HG03064 (cell line): ENCODE measurements around the gene SCAMP4.

ENCODE experiments used
- ATAC-seq: cut with Tn5 transposase; IDR thresholded peaks from one replicate; pipeline ENCODE4 v1.9.1; 2021; ENCODE audit warnings: low read depth; ENCODE audit not compliant: unreplicated experiment

SCAMP4 gene

DNA sequence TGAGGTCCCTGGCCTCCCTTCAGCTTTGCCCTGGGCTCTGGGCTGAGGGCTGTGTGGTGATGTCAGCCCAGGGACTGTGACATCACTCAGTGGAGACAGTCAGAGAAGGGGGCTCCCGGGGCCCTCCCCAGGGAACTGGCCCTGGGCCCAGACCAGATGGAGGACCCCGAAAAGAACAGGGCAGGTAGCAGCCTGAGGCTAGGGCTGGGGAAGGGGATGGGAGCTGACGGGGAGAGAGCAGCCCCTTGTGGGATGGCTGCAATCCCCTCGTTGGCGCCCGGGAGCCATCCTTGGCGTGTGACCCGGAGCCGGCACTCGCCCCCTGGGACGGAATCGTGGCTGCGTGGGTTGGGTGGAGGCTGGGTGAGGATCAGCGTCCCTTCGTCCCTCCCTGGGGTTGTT lies 49.3 kb downstream of the SCAMP4 start:
- ATAC-seq: no peak

DNA sequence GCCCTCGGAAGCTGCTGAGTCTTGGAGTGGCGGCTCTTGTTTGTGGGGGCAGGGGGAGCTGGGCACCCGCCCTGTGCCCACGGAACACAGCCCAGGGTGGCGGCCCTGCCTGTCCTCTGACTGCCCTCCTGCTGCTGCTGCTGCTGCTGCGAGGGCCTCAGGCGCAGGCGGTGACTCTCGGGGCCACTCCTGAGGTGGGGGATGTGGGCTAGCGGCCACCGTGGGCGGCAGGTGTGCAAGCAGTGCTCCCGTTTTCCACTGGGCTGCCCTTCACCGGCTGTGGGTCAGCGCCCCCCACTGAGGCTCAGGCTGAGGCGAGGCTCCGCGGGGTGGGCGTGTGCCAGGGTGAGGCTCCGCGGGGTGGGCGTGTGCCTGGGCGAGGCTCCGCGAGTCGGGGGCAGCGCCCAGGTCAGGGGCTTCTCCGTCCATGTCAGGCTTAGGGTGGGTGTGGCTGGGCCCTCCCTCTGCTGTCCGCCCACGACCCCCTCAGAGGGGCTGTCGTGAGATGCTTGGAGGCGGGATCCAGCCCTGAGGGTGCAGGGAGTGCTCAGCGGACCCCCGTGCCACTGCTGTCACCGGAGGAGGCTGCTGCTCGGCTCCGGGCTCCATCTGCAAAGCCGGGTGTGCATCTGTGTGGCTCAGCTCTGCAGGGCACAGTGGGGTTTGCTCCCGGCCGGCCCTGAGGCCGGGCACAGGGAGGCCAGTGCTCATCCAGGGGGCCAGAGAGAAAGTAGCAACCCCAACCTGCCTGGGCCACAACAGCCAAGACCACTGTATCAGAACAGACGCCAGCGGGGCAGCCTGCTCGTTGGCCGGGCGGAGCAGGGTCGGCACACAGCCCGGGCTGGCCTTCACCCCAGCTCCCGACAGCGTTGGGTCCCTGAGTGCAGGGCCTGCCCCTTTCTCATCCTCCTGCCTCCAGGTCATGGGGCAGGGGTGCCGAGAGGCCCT lies 50.2 kb downstream of the SCAMP4 start:
- no peak for ATAC-seq

DNA sequence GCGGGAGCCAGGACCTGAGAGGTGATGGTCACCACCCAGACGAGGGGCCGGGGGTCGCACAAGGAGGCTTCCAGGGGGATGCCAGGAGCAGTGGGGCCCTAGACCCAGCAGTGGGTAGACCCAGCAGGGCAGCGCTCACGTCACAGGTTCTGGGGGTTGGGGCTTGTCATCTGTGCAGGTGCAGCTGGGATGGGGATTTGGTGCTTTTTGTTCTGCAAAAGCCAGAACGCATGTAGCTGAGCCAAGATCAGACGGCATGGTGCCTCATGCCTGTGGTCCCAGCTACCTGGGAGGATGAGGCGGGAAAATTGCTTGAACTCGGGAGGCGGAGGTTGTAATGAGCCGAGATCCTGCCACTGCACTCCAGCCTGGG lies 50.9 kb downstream of the SCAMP4 start:
- no peak for ATAC-seq

DNA sequence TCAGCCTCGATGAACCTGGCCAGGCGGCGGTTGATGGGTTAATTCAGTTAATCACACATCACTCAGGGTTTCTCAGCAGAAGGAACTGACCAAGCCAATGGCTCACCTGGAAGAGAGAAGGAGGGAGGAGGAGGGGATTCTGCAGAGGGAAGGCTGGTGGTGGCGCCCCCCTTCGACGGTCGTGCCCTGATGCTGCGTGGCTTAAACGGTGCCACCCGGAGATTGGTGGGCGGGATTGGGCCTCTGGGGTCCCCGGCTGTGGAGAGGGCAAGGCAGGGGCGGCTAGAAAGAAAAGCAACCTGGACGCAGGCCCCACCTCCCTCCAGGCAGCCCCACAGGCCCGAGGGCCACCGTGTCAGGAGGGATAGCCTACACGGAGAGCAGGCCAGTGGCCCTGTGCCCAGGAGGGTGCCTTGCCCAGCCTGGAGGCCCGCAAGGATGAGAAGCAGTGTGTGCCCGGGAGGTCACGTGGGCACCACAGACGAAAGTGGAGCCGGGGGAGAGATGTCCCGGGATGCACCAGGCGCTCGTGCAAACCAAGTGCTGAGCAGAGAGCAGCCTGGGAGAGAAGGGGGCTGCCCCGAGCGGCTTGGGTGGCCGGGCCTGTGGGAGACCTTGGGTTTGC lies 51.8 kb downstream of the SCAMP4 start:
- no peak for ATAC-seq

DNA sequence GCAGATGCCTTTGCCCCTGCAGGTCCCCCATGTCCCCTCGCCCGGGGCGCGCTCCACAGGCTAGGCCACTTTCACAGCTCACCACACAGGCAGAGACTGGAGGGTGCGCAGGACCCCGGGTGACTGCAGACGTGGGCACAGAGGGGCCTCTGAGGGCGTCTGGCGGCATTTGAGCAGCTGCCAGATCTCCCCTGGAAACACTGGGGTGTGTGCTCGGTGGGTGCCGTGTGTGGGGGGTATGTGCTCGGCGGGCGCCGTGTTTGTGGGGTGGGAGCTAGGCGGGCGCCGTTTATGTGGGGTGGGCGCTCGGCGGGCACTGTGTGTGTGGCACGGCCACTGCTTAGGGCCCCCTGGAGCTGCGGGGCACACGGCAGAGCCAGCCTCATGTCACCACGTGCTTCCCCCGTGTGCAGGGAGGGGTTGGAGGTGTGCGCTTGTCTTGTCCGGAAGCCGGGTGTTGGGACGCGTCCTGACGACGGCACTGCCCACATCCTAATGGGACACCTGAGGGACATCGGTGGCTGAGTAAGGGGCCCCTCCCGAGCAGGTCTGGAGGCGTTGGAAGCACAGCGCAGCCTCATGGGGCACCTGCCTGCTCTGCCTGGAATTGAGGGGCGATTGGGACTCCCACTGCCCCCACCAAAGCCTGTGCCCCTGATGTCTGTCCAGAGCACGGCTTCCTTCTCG lies 52.5 kb downstream of the SCAMP4 start:
- no peak for ATAC-seq

DNA sequence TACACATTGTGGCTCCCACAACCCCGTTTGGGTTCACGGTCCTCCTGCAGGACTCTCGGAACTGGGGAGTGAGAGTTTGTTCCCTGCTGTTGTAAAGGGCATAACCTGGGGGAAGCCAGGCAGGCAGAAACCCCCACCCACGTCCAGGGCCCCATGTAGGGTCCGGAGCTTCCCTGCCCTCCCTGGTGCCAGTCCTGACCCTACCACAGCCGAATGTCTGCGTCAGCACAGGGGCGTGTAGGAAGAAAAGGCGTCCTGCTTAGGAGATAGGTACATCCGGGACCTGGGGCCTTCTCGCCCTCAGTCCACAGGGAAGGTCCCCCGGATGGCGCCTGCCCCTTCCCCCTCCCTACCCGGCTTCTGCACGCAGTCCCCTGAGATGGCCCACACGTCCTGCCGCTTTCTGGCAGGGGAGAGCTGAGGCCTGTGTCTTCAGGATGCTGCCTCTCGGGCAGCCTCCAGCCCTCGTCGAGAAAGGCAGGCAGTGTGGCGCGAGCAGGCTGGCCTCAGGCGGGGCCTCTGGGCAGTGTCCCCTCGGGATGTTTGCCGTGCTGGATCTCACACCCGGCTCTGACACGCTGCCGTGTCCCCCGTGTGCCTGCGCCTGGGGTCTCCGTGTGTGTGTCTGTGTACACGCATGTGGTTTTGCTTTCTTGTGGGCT lies 54.9 kb downstream of the SCAMP4 start:
- no peak for ATAC-seq

DNA sequence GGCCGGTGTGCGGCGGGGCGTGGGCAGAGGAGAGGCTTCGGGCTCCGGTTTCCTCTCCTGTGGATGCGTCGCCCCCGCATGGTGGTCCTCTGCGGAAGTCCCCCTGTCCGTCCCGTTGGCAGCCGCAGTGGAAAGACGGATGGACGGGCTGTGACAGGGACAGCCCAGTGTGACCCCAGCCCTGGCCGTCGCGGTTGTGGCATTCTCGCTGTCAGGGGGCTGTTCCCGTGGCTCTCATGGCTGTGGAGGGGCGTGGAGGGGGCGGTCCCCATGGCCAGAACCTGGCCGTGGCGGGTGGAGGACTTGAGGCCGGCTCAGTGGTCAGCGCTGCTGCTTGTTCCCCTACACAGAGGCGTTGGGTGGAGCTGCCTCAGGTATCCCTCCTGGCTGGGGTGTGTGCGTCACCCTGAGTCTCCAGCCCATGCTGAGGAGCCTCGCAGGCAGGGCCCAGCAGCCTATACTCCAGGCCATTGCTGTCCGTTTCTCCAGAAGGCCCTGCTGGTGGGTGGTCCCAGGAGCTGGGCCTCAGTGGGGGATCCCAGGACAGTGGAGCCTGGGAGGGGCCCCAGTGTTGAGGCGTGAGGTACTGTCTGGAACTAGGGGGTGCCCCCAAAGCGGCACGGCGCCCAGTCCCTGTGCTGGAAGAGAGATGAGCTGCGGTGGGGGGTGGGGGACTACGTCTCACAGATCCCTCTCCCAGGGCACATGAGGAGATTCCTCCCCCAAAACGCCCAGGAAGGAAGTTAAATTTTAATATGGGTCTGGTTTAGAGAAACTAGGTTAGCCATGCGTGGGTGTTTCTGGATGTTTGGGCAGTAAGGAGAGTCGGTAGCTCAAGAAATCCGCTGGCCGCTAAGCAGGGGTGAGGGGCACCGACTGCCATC lies 56.0 kb downstream of the SCAMP4 start:
- no peak for ATAC-seq

DNA sequence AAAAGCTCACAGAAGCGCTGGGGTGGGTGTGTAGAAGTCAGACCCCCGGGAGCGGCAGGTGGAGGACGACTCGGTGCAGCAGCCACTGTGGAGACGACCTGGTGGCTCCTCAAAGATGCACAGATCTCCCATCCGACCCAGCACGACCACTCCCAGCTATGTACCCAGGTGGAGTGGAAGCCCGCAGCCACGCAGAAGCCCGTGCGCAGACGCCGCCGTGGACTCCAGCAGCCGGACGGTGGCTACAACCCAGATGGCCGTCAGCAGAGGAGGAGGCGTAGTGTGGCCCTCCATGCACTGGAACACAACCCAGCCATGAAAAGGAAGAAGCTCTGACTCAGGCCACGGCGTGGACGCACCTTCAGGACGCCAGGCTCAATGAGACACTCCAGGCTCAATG lies 57.5 kb downstream of the SCAMP4 start:
- ATAC-seq: no peak

DNA sequence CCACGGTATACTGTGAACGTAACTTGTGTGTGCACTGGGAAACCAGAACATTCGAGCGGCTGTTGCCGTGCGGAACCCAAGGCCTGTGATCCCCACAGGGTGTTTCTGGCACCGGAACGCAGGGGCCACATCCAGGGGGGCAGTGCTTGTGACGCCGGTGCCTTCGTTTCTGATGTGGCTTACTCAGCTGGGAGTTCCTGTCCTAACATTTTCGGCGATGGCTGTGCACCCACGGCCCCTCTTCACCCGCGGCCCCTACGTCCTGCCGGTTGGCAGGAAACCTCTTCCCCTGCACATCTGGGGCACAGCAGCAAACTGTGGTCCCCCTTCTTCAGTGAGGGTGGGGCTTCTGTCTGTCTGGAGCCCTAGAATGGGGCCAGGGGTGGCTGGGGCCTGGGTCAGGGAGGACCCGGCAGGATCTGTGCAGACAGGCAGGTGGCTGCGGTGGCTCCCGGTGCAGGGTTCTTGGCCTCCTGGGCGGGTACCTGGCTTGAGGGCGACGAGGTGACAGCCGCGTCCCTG lies 61.9 kb downstream of the SCAMP4 start:
- no peak for ATAC-seq

DNA sequence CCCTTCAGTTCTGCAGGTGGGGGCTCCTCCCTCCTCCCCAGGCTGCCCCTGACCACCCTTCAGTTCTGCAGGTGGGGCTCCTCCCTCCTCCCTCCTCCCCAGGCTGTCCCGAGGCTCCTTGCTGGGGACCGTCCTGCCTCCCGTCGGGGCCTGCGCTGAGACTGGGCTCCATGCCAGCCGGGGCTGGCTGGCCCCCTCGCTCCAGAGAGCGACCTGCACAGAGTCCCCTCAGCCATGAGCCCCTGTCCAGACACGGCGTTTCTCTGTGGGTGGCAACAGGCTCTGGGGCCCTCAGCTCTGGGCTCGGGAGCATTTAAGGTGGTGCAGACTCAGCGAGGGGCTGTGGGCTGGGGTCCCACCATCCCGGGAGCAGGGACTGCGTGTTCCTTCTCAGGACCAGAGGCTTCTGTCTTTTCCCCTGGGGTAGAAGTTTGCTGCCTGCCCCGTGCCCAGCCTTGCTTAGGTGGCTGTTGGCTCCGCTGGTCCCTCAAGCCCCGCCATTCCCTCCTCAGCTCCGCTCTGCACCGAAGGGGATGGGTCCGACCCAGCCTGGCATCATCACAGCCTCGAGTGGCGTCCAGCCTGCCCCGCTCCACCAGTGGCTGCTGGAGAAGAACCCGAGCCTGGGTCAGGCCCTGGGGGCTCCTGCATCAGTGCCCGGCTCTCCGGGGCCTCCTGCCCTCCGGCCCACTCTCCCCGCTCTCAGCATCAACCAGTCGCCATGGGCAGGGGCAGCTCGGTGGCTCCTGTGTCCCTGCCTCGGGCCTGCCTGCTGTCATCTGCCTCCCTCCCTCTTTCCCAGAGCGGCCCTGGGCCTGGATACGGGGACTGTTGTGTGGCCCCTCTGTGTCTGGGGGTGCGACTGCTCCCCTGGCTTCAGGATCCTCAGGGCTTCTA lies 63.3 kb downstream of the SCAMP4 start:
- ATAC-seq: no peak

DNA sequence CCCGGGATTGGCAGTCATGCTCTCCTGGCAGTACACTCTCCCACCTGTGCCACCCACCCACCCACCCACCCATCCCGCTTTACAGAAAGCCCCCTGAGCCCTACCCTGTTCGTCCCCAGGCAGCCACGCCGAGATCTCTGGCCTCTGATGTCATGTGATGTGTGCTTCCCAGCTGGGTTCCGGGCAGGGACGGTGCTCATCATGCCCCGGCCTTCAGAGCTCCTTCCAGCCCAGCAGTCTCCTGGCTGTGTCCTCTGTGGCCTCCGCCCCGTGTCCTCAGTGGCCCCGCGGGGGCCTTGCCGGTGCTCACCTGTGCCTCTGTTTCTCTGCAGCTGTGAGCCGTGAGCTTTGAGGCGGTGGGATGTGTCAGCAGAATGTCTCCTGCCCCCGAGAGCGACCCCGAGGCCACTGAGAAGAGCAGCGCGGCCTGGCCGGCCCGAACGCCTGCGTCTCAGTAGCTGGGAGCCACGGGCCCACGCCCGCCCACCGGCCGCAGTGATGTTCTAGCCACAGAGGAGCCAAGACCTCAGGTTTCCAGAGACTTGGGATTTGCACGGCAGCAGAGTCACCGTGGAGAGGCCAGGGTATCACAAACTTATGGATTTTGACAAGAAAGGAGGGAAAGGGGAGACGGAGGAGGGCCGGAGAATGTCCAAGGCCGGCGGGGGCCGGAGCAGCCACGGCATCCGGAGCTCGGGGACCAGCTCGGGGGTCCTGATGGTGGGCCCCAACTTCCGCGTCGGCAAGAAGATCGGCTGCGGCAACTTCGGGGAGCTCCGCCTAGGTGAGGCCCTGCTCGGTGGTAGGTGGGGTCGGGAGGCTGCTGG lies 64.2 kb downstream of the SCAMP4 start:
- ATAC-seq: no peak

DNA sequence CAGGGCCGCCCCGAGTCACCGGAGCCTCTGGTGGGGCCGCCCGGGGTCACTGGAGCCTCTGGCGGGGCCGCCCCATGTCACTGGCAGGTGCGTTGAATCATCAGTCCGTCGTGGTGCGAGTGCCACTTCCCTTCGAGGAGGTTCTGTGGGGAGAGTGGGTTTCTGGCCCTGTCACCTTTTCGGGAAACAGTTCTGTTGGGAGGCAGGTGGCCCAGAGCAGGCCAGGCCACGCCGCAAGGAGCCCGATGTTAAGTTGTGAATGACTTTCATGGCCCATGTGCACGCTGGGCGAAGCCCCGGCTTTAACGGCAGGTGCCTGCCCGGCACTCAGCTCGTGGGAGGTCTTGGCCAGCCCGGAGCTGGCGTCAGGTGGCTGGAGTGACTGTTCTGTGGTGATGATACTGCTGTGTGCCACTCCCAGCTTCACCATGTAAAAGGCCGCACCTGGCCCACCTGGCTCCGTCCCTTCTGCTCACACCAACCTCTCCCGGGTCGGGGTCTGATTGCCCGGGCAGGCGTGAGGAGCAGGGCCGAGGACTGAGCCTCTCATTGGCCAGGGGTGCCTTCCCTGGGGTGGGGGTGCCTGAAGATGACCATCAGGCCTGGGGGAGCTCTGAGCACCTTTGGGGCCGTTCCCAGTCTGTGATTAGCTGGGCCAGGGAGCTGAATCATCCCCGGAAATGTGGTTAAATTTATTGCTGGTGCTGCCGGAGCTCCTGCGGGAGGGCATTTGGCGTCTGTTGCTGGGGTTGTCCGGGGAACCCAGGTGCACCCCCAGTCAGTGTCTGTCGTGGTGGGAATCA lies 65.0 kb downstream of the SCAMP4 start:
- no peak for ATAC-seq

DNA sequence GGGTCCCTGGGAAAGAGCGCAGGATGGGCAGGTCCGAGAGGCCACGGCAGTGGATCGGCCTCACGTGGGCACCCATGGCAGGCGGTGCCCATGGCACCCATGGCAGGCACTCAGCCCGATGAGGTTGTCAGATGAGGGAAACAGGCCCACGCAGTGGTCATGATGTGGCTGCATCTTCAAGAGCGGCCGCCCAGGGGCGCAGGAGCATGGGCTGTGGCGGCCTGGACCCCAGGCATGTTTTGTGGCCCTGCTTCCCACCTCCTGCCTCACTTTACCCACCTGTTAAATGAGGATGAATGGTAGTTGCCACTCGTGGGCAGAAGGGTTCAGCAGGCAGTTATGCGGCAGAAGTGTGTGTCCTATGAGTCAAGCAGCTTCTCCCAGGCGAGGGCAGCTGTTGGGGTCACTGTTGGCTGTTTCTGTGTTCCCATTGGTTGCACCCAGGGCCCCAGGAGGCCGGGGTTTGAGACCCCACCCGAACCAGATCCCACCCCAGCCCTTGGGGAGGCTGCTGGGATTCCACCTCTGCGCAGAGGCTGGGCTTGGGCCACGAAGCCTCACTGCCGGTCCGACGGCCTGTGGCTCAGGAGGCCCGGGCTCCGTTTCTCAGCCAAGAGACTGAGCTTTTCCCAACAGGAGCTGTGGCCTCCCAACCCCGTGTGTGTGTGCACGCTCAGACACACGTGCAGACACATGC lies 65.8 kb downstream of the SCAMP4 start:
- no peak for ATAC-seq

DNA sequence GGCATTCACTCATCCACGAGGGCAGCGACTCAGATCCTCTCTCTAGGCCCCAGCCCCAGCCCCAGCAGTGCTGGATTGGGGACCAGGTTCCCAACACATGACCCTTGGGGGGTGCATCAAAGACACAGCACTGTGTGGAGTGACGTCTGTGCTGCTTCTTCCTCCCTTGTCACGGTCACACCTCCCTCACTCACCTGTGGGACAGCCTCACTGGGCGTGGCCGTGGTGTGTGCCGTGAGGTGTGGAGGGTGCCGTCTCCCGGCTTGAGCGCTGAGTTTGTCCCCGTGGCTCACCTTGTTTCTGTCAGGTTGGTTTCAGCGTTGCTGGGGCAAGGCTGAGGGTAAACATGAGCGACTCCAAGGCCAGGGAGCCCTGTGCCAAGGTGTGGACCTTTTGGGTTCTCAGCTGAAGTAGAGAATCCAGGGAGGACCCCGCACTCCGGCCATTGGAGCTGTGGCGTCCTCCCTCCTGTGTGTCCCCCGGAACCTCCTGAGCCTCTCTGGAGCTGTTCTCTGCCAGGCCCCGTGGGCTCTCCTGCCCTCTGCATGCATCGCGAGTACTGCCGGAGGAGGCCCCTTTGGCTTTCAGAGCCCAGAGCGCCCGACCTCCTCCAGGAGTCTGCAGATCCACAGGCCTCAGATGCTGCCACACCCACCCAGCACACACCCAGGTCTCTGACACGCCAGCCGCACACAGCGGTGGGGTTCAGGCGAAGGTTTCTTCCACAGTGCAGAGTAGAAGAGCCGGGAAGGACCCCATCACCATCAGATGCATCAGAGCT lies 69.4 kb downstream of the SCAMP4 start:
- ATAC-seq: no peak

DNA sequence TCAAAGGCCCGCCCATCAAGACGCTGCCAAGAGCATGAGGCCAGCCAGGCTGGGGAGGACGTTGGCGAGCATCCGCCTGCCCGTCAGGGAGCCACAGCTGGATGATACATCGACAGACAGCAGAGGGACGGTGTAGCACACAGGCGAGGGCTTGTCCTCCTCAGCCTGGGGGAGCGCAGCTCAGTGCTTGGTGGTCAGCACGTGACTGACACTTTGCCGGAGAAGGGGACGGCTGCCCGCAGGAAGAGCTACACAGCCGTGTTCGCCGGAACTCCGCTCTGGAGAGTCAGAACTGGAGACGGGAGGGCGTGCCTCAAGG lies 69.9 kb downstream of the SCAMP4 start:
- no peak for ATAC-seq
